ENCODE results near the gene MTMR2.

DNA sequence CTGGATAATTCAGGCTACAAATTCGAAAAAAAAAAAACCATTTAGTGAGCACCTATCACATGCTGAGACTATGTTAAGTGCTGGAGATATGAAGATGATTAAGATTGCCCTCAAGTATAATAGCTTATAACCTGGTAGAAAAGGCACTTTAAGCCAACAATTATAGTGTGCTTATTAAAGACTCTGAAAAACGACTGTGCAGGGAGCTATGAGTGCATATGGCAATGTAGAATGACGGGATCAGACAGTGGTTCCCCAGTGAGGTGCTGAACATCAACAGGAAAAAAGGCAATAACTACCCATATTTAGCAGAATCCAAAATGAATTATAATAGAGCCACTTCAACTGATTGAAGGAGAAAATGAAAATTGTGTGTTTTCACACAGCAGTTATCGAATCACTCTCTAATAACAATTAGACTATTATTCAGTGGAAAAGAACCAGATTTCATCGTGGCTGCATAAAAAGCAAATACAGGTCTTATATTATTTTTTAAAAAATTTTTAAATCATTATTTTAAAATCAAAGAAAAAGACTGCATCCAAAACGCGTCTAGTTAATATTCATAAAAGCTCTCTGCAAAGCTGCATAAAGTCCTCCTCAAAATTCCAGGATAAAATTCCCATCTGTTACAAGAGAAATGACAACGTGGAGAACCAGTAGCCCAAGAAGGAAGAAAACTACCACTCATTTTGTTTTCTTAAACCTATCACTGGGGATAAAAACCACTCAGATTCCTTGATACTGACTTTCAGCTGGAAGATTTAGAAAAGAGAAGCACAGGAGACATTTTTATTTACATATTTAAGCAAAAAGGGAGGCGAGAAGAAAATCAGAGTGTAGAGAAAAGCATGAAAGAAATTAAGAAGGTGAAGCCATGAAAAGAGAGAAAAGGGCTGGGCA lies 1.1 kb downstream of the MTMR2 start:
- TF ChIP-seq, protein P1, sequence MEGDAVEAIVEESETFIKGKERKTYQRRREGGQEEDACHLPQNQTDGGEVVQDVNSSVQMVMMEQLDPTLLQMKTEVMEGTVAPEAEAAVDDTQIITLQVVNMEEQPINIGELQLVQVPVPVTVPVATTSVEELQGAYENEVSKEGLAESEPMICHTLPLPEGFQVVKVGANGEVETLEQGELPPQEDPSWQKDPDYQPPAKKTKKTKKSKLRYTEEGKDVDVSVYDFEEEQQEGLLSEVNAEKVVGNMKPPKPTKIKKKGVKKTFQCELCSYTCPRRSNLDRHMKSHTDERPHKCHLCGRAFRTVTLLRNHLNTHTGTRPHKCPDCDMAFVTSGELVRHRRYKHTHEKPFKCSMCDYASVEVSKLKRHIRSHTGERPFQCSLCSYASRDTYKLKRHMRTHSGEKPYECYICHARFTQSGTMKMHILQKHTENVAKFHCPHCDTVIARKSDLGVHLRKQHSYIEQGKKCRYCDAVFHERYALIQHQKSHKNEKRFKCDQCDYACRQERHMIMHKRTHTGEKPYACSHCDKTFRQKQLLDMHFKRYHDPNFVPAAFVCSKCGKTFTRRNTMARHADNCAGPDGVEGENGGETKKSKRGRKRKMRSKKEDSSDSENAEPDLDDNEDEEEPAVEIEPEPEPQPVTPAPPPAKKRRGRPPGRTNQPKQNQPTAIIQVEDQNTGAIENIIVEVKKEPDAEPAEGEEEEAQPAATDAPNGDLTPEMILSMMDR (IDR thresholded peaks at IDR 0.05 in 2 of 3, conservative IDR thresholded peaks at IDR 0.05 in 1 of 3; ENCODE audit: borderline replicate concordance in 1 of 3, insufficient read depth in 1 of 3, low read depth in 2 of 3, low read length in 2 of 3) = no peak
- TF ChIP-seq YY1 (IDR thresholded peaks at IDR 0.05; ENCODE audit: extremely low read depth, insufficient replicate concordance, low read depth, low read length) (no peak), EZH2 (IDR thresholded peaks at IDR 0.05) (no peak), TCF7L2 (IDR thresholded peaks at IDR 0.05; ENCODE audit: borderline replicate concordance, extremely low read depth, insufficient read depth, insufficient read length) (no peak)
